ENCODE measurements around the gene GVQW3.

GVQW3 gene

GRCh38 chr11:76445121-76446084 lies 64.3 kb downstream of the GVQW3 start:
- peak; percentile 91 to 94 (median 92) for DNase-seq

DNA sequence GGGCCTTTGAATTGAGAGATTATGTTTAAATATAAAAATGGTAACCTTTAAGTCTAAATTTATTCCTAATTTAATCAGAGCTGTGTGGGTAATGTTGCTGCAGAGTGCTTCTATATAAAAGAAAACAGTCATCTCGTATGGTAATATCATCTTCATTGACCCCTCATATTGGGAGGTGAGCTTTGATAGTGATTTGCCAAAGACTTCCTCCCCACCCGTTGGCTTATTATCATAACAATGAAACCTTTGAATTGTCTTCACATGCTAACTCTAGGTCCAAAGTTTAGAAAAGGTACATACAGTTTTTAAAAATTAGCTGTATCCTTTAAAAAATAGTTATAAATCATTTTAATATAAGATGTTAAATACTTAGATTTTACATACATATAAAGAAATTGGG lies 67.4 kb downstream of the GVQW3 start:
- no peak for DNase-seq

DNA sequence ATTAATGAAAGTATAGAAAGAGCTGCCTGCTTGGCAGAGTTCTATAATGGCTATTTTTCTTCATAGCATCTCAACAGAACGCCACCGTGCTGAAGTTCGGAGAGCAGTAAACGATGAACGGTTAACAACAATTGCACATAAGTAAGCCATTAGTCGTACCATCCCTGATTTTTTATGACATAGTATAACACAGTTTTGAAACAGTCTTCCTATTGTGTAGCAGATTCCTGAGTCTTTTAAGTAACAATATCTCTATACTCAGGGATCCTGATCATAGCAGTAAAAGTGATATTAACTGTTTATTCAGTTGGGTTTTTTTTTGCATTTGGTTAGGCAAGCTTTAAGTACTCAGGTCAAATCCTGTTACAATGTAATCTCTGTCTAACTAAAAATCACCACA lies 72.1 kb downstream of the GVQW3 start:
- no peak for DNase-seq

DNA sequence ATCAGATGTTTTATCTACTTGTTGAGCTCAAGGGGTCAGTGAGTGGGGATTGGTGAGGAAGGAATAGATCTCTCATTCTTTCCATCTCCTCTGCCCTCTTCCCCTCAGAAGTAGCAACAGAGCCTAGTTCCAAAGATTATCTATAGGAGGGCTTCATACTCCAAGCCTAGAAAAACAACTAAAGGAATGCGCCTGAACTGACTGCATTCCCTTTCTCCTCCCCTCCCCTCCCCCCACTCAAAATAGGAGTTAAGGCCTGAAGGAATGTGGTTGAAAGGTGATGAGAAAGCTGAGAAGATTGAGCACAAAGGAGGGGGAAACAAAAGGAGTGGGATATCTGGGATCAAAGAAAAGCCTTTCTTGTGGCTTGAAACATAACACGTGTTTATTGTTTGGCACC lies 74.2 kb downstream of the GVQW3 start:
- no peak for DNase-seq

- no peak for DNase-seq
Measured at GRCh38 chr11:76455931-76456330, 74.8 kb downstream of the GVQW3 start.

DNA sequence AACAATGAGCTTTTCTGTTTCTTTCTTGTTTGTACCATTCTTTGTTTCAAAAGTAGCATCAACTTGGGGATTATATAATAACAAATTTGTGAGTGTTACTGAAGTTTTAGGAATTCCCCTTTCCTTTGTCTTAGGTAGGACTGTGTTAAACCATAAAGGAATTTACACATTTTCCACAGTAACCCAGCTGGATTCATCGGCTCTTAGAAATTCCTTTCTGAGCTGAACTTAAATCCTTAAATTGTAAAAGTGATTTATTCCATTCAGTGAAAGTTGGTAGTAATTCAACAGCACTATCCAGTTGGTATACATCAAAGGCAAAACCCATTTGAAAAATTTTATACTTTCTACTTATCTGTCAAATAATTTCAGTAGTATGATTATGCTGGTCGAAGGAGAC lies 75.4 kb downstream of the GVQW3 start:
- DNase-seq, result no peak
